ENCODE measurements around the gene APOBEC3C. TPM values are rescaled to one million over a fixed set of nuclear protein-coding genes. Genes with fewer than 3 reads are reported as not detected.
"Not testable (repeated sequence)": the region's sequence is repeated elsewhere in the genome, so short reads cannot be mapped to it uniquely, and the experiment has no call there.

The APOBEC3C gene
- total RNA-seq, 1 donor from 2014 or later = 34.7 TPM

DNA sequence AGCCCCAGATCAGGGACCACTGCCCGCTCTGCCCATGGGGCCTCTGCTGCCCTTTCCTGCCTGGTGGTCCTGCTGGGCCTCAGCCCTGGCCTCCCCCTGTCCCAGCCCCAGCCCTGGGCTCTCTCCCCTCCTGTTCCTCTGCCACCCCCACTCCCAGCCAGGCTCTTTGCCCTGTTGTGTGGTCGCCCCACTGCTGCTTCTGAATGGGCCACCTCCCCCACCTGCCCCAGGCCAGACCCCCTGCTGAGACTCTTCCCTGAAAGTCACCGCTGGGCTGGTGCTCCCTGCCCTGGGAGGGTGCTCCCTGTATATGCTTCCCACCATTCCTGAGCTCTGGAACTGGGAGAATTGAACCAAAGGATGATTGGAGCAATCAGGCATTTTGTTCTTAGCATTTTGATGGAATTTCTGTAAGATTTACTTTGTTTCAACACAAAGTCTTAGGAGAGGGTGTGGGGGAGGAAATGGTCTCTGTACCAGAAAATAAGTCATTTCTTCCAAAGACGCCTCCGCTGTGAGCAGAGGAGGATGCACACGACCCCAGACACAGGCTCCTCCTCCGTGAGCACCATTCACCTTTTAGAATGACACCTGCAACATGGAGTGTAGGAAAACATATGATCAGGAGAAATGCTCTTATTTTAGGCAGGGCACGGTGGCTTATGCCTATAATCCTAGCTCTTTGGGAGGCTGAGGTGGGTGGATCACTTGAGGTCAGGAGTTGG, 26.7 kb upstream of the APOBEC3C start:
- Mint-ChIP-seq H3K4me3 (no peak overlapping the region), H3K27ac (no peak overlapping the region), H3K4me1 (peaks cover 2% of the 10 kb centered on the region), H3K27me3 (ENCODE audit: low read depth) (no peaks in the 10 kb centered on the region), H3K36me3 (peaks cover 5% of the 10 kb centered on the region), H3K9me3 (peaks cover 5% of the 10 kb centered on the region)
- TF ChIP-seq, protein P1, sequence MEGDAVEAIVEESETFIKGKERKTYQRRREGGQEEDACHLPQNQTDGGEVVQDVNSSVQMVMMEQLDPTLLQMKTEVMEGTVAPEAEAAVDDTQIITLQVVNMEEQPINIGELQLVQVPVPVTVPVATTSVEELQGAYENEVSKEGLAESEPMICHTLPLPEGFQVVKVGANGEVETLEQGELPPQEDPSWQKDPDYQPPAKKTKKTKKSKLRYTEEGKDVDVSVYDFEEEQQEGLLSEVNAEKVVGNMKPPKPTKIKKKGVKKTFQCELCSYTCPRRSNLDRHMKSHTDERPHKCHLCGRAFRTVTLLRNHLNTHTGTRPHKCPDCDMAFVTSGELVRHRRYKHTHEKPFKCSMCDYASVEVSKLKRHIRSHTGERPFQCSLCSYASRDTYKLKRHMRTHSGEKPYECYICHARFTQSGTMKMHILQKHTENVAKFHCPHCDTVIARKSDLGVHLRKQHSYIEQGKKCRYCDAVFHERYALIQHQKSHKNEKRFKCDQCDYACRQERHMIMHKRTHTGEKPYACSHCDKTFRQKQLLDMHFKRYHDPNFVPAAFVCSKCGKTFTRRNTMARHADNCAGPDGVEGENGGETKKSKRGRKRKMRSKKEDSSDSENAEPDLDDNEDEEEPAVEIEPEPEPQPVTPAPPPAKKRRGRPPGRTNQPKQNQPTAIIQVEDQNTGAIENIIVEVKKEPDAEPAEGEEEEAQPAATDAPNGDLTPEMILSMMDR (IDR thresholded peaks at IDR 0.05; ENCODE audit: unreplicated experiment) = no peak
- DNase-seq (ENCODE audit: low spot score in 2 of 2, unreplicated experiment in 2 of 2) = no peak

DNA sequence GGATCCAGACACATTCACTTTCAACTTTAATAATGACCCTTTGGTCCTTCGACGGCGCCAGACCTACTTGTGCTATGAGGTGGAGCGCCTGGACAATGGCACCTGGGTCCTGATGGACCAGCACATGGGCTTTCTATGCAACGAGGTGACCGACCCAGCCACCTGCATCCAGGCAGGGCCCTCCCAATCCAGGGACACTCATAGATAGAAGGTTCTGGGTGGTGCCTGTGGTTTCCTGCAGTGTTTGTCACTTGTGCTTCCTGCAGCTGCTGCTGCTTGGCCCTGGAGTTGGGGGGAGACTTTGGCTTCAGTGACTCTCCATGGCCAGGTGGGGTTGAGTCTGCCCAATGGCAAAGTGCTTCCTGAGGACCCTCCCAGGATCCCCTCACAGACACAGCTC, 24.6 kb upstream of the APOBEC3C start:
- no peak overlapping the region for H3K27ac Mint-ChIP-seq
- no peak for DNase-seq (ENCODE audit: low spot score in 2 of 2, unreplicated experiment in 2 of 2)
- H3K4me1 Mint-ChIP-seq = peaks cover 9% of the 10 kb centered on the region
- no peak overlapping the region for H3K4me3 Mint-ChIP-seq
- no peaks in the 10 kb centered on the region for H3K36me3 Mint-ChIP-seq
- TF ChIP-seq, protein P1 (IDR thresholded peaks at IDR 0.05; ENCODE audit: unreplicated experiment) = no peak
- no peaks in the 10 kb centered on the region for H3K27me3 Mint-ChIP-seq (ENCODE audit: low read depth)
- H3K9me3 Mint-ChIP-seq = no peaks in the 10 kb centered on the region

DNA sequence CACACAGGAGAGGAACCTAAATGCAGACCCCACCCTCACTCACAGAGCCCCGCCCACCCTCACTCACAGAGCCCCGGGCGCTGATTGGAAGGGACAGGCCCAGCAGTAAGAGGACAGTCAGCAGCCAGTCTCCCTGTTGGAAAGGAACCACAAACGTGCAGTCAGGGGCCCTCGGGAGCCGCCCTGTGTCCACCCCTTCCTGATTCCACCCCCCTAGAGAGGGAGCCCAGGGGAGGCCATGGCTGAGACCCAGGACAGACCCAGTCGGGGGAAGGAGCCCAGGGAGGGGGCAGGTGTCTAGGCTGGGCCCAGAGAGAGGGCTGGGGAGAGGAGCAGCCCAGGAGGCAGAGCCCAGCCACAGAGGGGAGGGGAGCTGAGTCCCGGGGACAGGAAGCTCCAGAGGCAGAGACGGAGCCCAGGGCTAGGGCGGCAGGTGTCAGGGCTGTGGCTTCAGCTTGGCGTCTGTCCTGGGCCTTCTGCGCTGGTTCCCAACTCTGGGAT, 21.1 kb upstream of the APOBEC3C start:
- H3K9me3 Mint-ChIP-seq, H3K36me3 Mint-ChIP-seq, H3K27ac Mint-ChIP-seq: not testable (repeated sequence)

DNA sequence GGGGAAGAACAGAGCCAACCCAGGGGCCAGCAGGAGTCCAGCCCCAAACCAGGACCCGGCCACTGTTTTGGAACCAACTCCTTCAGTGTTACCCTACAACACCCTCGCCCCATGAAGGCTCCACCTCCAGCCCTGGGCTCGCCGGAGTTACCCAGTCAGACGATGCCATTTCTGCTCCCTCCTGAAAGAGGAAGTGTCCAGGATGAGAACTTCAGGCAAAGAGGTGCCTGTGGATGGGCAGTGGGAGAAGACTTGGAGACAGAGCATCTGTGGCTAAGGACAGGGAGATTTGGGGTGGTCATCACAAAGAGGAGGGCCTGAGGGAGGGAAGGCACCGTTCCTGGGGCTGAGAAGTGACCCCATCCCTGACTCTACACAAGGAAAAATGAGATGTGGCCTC, 18.0 kb upstream of the APOBEC3C start:
- Mint-ChIP-seq H3K27me3 (ENCODE audit: low read depth) (peaks cover 23% of the 10 kb centered on the region), H3K36me3 (no peaks in the 10 kb centered on the region), H3K4me1 (peaks cover 9% of the 10 kb centered on the region), H3K27ac (no peak overlapping the region), H3K4me3 (no peak overlapping the region), H3K9me3 (peaks cover 4% of the 10 kb centered on the region)
- DNase-seq (ENCODE audit: low spot score in 2 of 2, unreplicated experiment in 2 of 2) = no peak
- TF ChIP-seq, protein P1 (IDR thresholded peaks at IDR 0.05; ENCODE audit: unreplicated experiment) = no peak

More for the DNA sequence above, 21.1 kb upstream of the APOBEC3C start:
- H3K27me3 Mint-ChIP-seq (ENCODE audit: low read depth); DNase-seq (ENCODE audit: low spot score in 2 of 2, unreplicated experiment in 2 of 2); H3K4me3 Mint-ChIP-seq; H3K4me1 Mint-ChIP-seq: not testable (repeated sequence)

DNA sequence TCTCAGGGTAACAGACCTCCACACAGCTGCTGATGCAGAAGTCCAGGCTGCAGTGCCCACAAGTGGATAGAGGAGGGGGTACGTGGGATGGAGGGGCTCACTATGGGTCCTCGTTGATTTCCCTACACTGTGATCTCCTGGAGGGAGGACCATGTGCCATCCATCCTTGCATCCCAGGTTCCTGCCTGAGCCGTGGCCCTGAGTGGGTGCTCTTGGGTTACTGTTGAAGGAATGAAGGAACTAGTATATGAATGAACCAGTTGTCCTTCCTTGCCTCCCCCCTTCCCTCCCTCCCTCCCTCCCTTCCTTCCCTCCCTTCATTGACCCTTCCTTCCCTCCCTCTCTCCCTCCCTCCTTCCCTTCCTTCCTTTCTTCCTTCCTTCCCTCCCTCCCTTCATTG, 16.5 kb upstream of the APOBEC3C start:
- Mint-ChIP-seq H3K27ac (no peak overlapping the region), H3K4me1 (peaks cover 9% of the 10 kb centered on the region), H3K27me3 (ENCODE audit: low read depth) (peaks cover 23% of the 10 kb centered on the region), H3K36me3 (no peaks in the 10 kb centered on the region), H3K9me3 (peaks cover 4% of the 10 kb centered on the region), H3K4me3 (no peak overlapping the region)
- TF ChIP-seq, protein P1 (IDR thresholded peaks at IDR 0.05; ENCODE audit: unreplicated experiment) = no peak
- no peak for DNase-seq (ENCODE audit: low spot score in 2 of 2, unreplicated experiment in 2 of 2)

DNA sequence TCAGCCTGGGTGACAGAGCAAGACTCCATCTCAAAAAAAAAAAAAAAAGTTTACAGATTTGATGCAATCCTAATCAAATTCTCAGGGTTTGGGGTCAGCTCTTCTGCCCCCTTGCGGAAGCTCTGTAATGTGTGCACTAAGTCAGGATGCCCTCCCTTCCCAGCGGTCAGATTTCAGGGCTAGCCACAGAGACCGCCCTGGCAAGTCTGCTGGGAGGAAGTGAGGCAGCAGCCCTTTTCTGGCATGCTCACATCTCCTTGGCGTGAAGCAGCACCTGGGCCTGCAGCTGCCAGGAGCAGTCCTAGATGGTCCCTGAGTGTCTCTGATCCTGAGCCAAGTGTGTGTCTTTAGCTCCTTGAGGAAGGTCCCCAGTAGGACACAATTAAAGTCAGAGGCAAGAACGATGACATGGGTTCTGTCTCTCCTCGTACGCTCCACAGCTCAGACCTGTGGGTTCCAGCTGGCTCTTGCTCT, 10.9 kb upstream of the APOBEC3C start:
- Mint-ChIP-seq H3K4me1 (peaks cover 7% of the 10 kb centered on the region), H3K9me3 (peaks cover 4% of the 10 kb centered on the region), H3K4me3 (no peak overlapping the region), H3K36me3 (no peaks in the 10 kb centered on the region), H3K27me3 (ENCODE audit: low read depth) (peaks cover 13% of the 10 kb centered on the region), H3K27ac (peak overlapping the region; percentile 80)
- peak in 1 of 2 experiments; percentile 62 for DNase-seq (ENCODE audit: low spot score in 2 of 2, unreplicated experiment in 2 of 2)
- TF ChIP-seq, protein P1 (IDR thresholded peaks at IDR 0.05; ENCODE audit: unreplicated experiment) = peak; percentile 69
